Osteoblast (primary cell): ENCODE data around the gene TOMT. TPM values are rescaled to one million over a fixed set of nuclear protein-coding genes. Genes with fewer than 3 reads are reported as not detected.

ENCODE experiments used
- DNase-seq: peaks from one replicate; pipeline ENCODE4 v3.0.0; 2011; ENCODE audit warnings: low spot score, mixed read lengths; ENCODE audit not compliant: insufficient read length; ENCODE audit errors: missing footprints
- H2AFZ ChIP-seq: 2 replicates; pipeline ENCODE4 v1.6.0; 2011; ENCODE audit warnings: mild to moderate bottlenecking, low read length
- H3K27ac ChIP-seq: 2 replicates; pipeline ENCODE4 v1.5.1; 2011; ENCODE audit warnings: mild to moderate bottlenecking, low read depth, low read length, moderate library complexity
- H3K27me3 ChIP-seq: 2 replicates; pipeline ENCODE4 v1.6.0; 2012; ENCODE audit warnings: mild to moderate bottlenecking, control low read depth, inconsistent platforms, low read length, moderate library complexity; ENCODE audit not compliant: insufficient read depth
- H3K36me3 ChIP-seq: 2 replicates; pipeline ENCODE4 v1.5.1; 2011; ENCODE audit warnings: mild to moderate bottlenecking, low read length, control low read depth, moderate library complexity; ENCODE audit not compliant: insufficient read depth
- H3K4me1 ChIP-seq: 2 replicates; pipeline ENCODE4 v1.5.1; 2011; ENCODE audit warnings: mild to moderate bottlenecking, low read length, control low read depth, moderate library complexity; ENCODE audit not compliant: insufficient read depth
- H3K4me2 ChIP-seq: 2 replicates; pipeline ENCODE4 v1.6.0; 2011; ENCODE audit warnings: mild to moderate bottlenecking, low read length; ENCODE audit not compliant: insufficient read depth
- H3K4me3 ChIP-seq: fragments of 200-600 bp; sonication (generic); 3 replicates; pipeline ENCODE4 v1.5.1; 2012; ENCODE audit warnings: mild to moderate bottlenecking, low read length, inconsistent platforms; ENCODE audit not compliant: insufficient read depth
- H3K79me2 ChIP-seq: 2 replicates; pipeline ENCODE4 v1.6.0; 2012; ENCODE audit warnings: mild to moderate bottlenecking, low read length, control low read depth, inconsistent platforms; ENCODE audit not compliant: insufficient read depth
- H3K9me3 ChIP-seq: 2 replicates; pipeline ENCODE4 v1.5.1; 2011; ENCODE audit warnings: low read depth, low read length, control low read depth
- H4K20me1 ChIP-seq: 2 replicates; pipeline ENCODE4 v1.6.0; 2012; ENCODE audit warnings: mild to moderate bottlenecking, low read length, control low read depth; ENCODE audit not compliant: insufficient read depth
- small RNA-seq: library from RNA; depleted of rRNA; stranded (forward); fragments of <200 nt; gene quantifications from one replicate; pipeline ENCODE3, GENCODE V24; 2012
- total RNA-seq: library from RNA; depleted of rRNA; stranded (reverse); fragments of >200 nt; gene quantifications from 2 replicates; pipeline ENCODE4 v1.2.3, GENCODE V29; 2012
- TF ChIP-seq, protein P1 (sequence below): IDR thresholded peaks from 2 replicates; pipeline ENCODE4 v1.5.1; 2011; ENCODE audit warnings: mild to moderate bottlenecking, low read depth, low read length, moderate library complexity; ENCODE audit errors: extremely low read depth

TOMT gene
- total RNA-seq, 1 donor = not detected

DNA sequence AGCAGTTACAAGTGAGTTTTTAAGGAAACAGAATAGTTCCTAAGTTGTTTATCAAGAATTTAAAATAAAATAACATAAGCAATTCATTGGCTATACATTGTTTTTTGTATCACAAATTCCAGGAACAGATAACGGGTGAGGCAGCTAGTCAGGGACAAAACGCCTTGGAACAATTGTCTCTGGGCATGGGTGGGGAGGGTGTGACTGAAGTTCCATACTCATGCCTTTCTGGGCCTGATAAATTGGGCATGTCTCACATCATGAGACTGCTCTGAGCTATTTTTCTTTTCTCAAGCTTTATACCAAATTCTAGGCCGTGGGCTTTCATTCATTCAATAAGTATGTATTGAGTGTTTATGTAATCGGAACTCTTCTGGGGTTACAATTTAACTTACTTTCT, 51.4 kb downstream of the TOMT start:
- DNase-seq = no peak
- Histone ChIP-seq H3K27me3 (peaks cover 7% of the 10 kb centered on the region), H3K79me2 (no peaks in the 10 kb centered on the region), H3K4me2 (no peak overlapping the region), H3K4me1 (no peaks in the 10 kb centered on the region), H3K27ac (no peak overlapping the region), H3K9me3 (no peaks in the 10 kb centered on the region), H3K36me3 (no peaks in the 10 kb centered on the region), H4K20me1 (no peaks in the 10 kb centered on the region), H3K4me3 (no peak overlapping the region), H2AFZ (no peak overlapping the region)
- TF ChIP-seq, protein P1, sequence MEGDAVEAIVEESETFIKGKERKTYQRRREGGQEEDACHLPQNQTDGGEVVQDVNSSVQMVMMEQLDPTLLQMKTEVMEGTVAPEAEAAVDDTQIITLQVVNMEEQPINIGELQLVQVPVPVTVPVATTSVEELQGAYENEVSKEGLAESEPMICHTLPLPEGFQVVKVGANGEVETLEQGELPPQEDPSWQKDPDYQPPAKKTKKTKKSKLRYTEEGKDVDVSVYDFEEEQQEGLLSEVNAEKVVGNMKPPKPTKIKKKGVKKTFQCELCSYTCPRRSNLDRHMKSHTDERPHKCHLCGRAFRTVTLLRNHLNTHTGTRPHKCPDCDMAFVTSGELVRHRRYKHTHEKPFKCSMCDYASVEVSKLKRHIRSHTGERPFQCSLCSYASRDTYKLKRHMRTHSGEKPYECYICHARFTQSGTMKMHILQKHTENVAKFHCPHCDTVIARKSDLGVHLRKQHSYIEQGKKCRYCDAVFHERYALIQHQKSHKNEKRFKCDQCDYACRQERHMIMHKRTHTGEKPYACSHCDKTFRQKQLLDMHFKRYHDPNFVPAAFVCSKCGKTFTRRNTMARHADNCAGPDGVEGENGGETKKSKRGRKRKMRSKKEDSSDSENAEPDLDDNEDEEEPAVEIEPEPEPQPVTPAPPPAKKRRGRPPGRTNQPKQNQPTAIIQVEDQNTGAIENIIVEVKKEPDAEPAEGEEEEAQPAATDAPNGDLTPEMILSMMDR = no peak

Small RNA genes within 50 kb of the gene (small RNA-seq; reads per million reads assigned to genes)
- not detected for gene MIR3165

Other genes starting within 250 kb of the TOMT start
- not detected in 2 replicates for gene DEFB131B, start 227.5 kb upstream of the TOMT start, total RNA-seq
- gene XNDC1N, start 177.3 kb upstream of the TOMT start, total RNA-seq = 8.8 and 9.4 TPM in 2 replicates
- 32.1 and 32.2 TPM in 2 replicates for gene RNF121, start 176.9 kb upstream of the TOMT start, total RNA-seq
- 4.0 and 4.4 TPM in 2 replicates for gene IL18BP, start 107.0 kb upstream of the TOMT start, total RNA-seq
- gene NUMA1, start 25.4 kb upstream of the TOMT start, total RNA-seq = 176 and 182 TPM in 2 replicates
- gene LRRC51, start 25.1 kb upstream of the TOMT start, total RNA-seq = 5.1 and 6.2 TPM in 2 replicates
- gene LAMTOR1, start 2.6 kb upstream of the TOMT start, total RNA-seq = 131 and 138 TPM in 2 replicates
- 21.7 and 23.0 TPM in 2 replicates for gene ANAPC15, start 6.8 kb downstream of the TOMT start, total RNA-seq
- 0.88 and 1.1 TPM in 2 replicates for gene FOLR3, start 29.8 kb downstream of the TOMT start, total RNA-seq
- under 0.01 and 0.36 TPM in 2 replicates for gene FOLR1, start 86.2 kb downstream of the TOMT start, total RNA-seq
- gene FOLR2, start 110.9 kb downstream of the TOMT start, total RNA-seq = not detected in 2 replicates
- gene INPPL1, start 118.8 kb downstream of the TOMT start, total RNA-seq = 86.5 and 92.2 TPM in 2 replicates
- gene PHOX2A, start 138.3 kb downstream of the TOMT start, total RNA-seq = not detected in 2 replicates